Measurements from ENCODE around the gene ERC1.
"Not testable (repeated sequence)": the region's sequence is repeated elsewhere in the genome, so short reads cannot be mapped to it uniquely, and the experiment has no call there.

ERC1 gene

GRCh38 chr12:1338483-1339177 lies 347.6 kb downstream of the ERC1 start:
- no peak for DNase-seq

- not testable (repeated sequence) for DNase-seq
Measured at GRCh38 chr12:1339178-1339541, 348.1 kb downstream of the ERC1 start.

- DNase-seq: peak; percentile 44
Measured at GRCh38 chr12:1339618-1340319, 348.7 kb downstream of the ERC1 start.

GRCh38 chr12:1341270-1341669 lies 350.2 kb downstream of the ERC1 start:
- DNase-seq: not testable (repeated sequence)

- DNase-seq: no peak
Measured at GRCh38 chr12:1343422-1343821, 352.4 kb downstream of the ERC1 start.

- DNase-seq: no peak
Measured at GRCh38 chr12:1344245-1344644, 353.2 kb downstream of the ERC1 start.

GRCh38 chr12:1346126-1346525 lies 355.1 kb downstream of the ERC1 start:
- no peak for DNase-seq

GRCh38 chr12:1347294-1347693 lies 356.3 kb downstream of the ERC1 start:
- DNase-seq: no peak

- no peak for DNase-seq
Measured at GRCh38 chr12:1348606-1349005, 357.6 kb downstream of the ERC1 start.

- no peak for DNase-seq
Measured at GRCh38 chr12:1350055-1350933, 359.3 kb downstream of the ERC1 start.

- no peak for DNase-seq
Measured at GRCh38 chr12:1350934-1351240, 359.9 kb downstream of the ERC1 start.

- DNase-seq: no peak
Measured at GRCh38 chr12:1351926-1352325, 360.9 kb downstream of the ERC1 start.

GRCh38 chr12:1353451-1353850 lies 362.4 kb downstream of the ERC1 start:
- no peak for DNase-seq

GRCh38 chr12:1355396-1355795 lies 364.4 kb downstream of the ERC1 start:
- no peak for DNase-seq

- DNase-seq: not testable (repeated sequence)
Measured at GRCh38 chr12:1355871-1356270, 364.8 kb downstream of the ERC1 start.

GRCh38 chr12:1356285-1356684 lies 365.3 kb downstream of the ERC1 start:
- DNase-seq: no peak

- DNase-seq: no peak
Measured at GRCh38 chr12:1357171-1357570, 366.1 kb downstream of the ERC1 start.

GRCh38 chr12:1357711-1358110 lies 366.7 kb downstream of the ERC1 start:
- DNase-seq: no peak

- DNase-seq: no peak
Measured at GRCh38 chr12:1360441-1361210, 369.6 kb downstream of the ERC1 start.

- DNase-seq: no peak
Measured at GRCh38 chr12:1362143-1362662, 371.2 kb downstream of the ERC1 start.

GRCh38 chr12:1365703-1366102 lies 374.7 kb downstream of the ERC1 start:
- DNase-seq: no peak

GRCh38 chr12:1367331-1368291 lies 376.6 kb downstream of the ERC1 start:
- peak; percentile 29 for DNase-seq
